Kidney epithelial cell (primary cell): ENCODE data around the gene SOCS7. TPM values are rescaled to one million over a fixed set of nuclear protein-coding genes. Genes with fewer than 3 reads are reported as not detected.

Experiments used
- DNase-seq: peaks from one replicate; pipeline ENCODE4 v3.0.0-alpha.2; 2010; ENCODE audit warnings: low read depth
- H3K27me3 ChIP-seq: 2 replicates; pipeline ENCODE4 v1.6.0; 2011; ENCODE audit warnings: low read length; ENCODE audit not compliant: control insufficient read depth, insufficient read depth
- H3K36me3 ChIP-seq: 2 replicates; pipeline ENCODE4 v1.5.1; 2011; ENCODE audit warnings: low read length; ENCODE audit not compliant: control insufficient read depth, insufficient read depth
- H3K4me3 ChIP-seq: 2 replicates; pipeline ENCODE4 v1.5.1; 2011; ENCODE audit warnings: low read depth, mild to moderate bottlenecking, control low read depth, low read length
- CTCF ChIP-seq: IDR thresholded peaks from 2 replicates; pipeline ENCODE4 v1.5.1; 2011; ENCODE audit warnings: mild to moderate bottlenecking, moderate library complexity, low read length, control low read depth, inconsistent platforms; ENCODE audit not compliant: insufficient read depth, poor library complexity, severe bottlenecking
- total RNA-seq: library from RNA; depleted of rRNA; stranded (reverse); fragments of >200 nt; gene quantifications from 2 replicates; pipeline ENCODE4 v1.2.3, GENCODE V29; 2015

SOCS7 gene
- total RNA-seq, 1 donor from 2014 or later, result 24.3 TPM

GRCh38 chr17:38333635-38334295 lies 17.9 kb upstream of the SOCS7 start:
- Histone ChIP-seq H3K27me3 (peaks cover 12% of the 10 kb centered on the region), H3K36me3 (no peaks in the 10 kb centered on the region), H3K4me3 (no peak overlapping the region)
- DNase-seq, result no peak
- TF ChIP-seq CTCF, result peak; percentile 82

- Histone ChIP-seq H3K36me3 (no peaks in the 10 kb centered on the region), H3K4me3 (no peak overlapping the region), H3K27me3 (peaks cover 12% of the 10 kb centered on the region)
- TF ChIP-seq CTCF, result no peak
- no peak for DNase-seq
Observed at GRCh38 chr17:38334480-38335364, 16.9 kb upstream of the SOCS7 start.

GRCh38 chr17:38336838-38337237 lies 14.8 kb upstream of the SOCS7 start:
- H3K36me3 ChIP-seq, result no peaks in the 10 kb centered on the region
- peaks cover 12% of the 10 kb centered on the region for H3K27me3 ChIP-seq
- no peak overlapping the region for H3K4me3 ChIP-seq
- no peak for DNase-seq
- no peak for TF ChIP-seq CTCF

- Histone ChIP-seq H3K4me3 (no peak overlapping the region), H3K27me3 (peaks cover 13% of the 10 kb centered on the region), H3K36me3 (no peaks in the 10 kb centered on the region)
- DNase-seq, result no peak
- no peak for TF ChIP-seq CTCF
Observed at GRCh38 chr17:38338053-38338452, 13.6 kb upstream of the SOCS7 start.

GRCh38 chr17:38338535-38338934 lies 13.1 kb upstream of the SOCS7 start:
- no peak overlapping the region for H3K4me3 ChIP-seq
- TF ChIP-seq CTCF, result no peak
- no peak for DNase-seq
- peaks cover 16% of the 10 kb centered on the region for H3K27me3 ChIP-seq
- no peaks in the 10 kb centered on the region for H3K36me3 ChIP-seq
